Ishikawa (cell line): ENCODE data around the gene MBOAT7.

Source experiments
- CEBPB ChIP-seq: IDR thresholded peaks from 2 replicates; pipeline ENCODE4 v1.6.1; 2012
- EP300 ChIP-seq: IDR thresholded peaks from 2 replicates; pipeline ENCODE4 v1.6.1; 2012; ENCODE audit warnings: borderline replicate concordance
- USF1 ChIP-seq: IDR thresholded peaks from 2 replicates; pipeline ENCODE4 v1.6.1; 2012

DNA sequence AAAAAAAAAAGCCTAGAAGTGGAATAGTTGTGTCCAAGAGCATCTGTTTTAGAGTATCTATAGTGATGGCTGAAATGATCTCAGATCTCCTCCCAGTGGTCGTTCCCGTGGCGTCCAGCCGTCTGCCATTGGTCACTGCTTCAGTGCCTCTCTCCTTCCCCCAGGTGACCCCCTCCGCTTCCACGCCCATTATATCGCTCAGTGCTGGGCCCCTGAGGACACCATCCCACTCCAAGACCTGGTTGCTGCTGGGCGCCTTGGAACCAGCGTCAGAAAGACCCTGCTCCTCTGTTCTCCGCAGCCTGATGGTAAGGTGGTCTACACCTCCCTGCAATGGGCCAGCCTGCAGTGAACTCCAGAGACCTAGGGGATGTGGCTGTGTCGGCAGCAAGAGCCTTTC is 3.6 kb upstream of the MBOAT7 start:
- TF ChIP-seq EP300, result no peak
- no peak for TF ChIP-seq CEBPB
- no peak for TF ChIP-seq USF1
